OCI-LY3 (cell line): ENCODE data around the gene GPR137B.

Experiments used
- H2AFZ ChIP-seq: fragments of 200-600, 300-600 bp; shearing (Covaris generic); 2 replicates; pipeline ENCODE4 v1.6.0; 2014; ENCODE audit warnings: antibody characterized with exemption, low read depth, low read length
- H3K27ac ChIP-seq: fragments of 200-600, 300-600 bp; sonication (generic); 2 replicates; pipeline ENCODE4 v1.5.1; 2014; ENCODE audit warnings: mild to moderate bottlenecking, low read length, moderate library complexity, mixed read lengths
- H3K27me3 ChIP-seq: fragments of 200-600, 300-600 bp; sonication (generic); 2 replicates; pipeline ENCODE4 v1.6.1; 2014; ENCODE audit warnings: low read depth, low read length, mixed read lengths
- H3K36me3 ChIP-seq: fragments of 200-600, 300-600 bp; sonication (generic); replicated peaks from 2 replicates; pipeline ENCODE3; 2014; ENCODE audit warnings: low read depth, low read length, mixed read lengths
- H3K4me1 ChIP-seq: fragments of 300-600, 200-600 bp; sonication (generic); 2 replicates; pipeline ENCODE4 v1.6.1; 2014; ENCODE audit warnings: low read length, mixed read lengths
- H3K4me2 ChIP-seq: fragments of 200-600, 300-600 bp; sonication (generic); 2 replicates; pipeline ENCODE4 v1.6.1; 2014; ENCODE audit warnings: low read length, mixed read lengths
- H3K4me3 ChIP-seq: fragments of 300-600, 200-600 bp; sonication (generic); 2 replicates; pipeline ENCODE4 v1.5.1; 2014; ENCODE audit warnings: antibody characterized with exemption, mild to moderate bottlenecking, low read length, moderate library complexity
- H3K79me2 ChIP-seq: fragments of 300-600, 200-600 bp; shearing (Covaris generic); 2 replicates; pipeline ENCODE4 v1.6.1; 2014; ENCODE audit warnings: mild to moderate bottlenecking, low read length, mixed read lengths
- H3K9ac ChIP-seq: fragments of 300-600, 200-600 bp; shearing (Covaris generic); 2 replicates; pipeline ENCODE4 v1.6.0; 2014; ENCODE audit warnings: mild to moderate bottlenecking, low read length, moderate library complexity
- H3K9me3 ChIP-seq: fragments of 200-600, 300-600 bp; shearing (Covaris generic); 2 replicates; pipeline ENCODE4 v1.6.1; 2014; ENCODE audit warnings: low read length, mixed read lengths; ENCODE audit not compliant: insufficient read depth
- H4K20me1 ChIP-seq: fragments of 200-600, 300-600 bp; sonication (generic); 2 replicates; pipeline ENCODE4 v1.6.1; 2016; ENCODE audit warnings: low read length, mixed read lengths; ENCODE audit not compliant: insufficient read depth
- CTCF ChIP-seq: fragments of 200-600, 300-600 bp; sonication (generic); IDR thresholded peaks from 2 replicates; pipeline ENCODE4 v1.5.1; 2014; ENCODE audit warnings: antibody characterized with exemption, low read length, low read depth
- EZH2phosphoT487 ChIP-seq: fragments of 200-600 bp; shearing (Covaris generic); IDR thresholded peaks from 2 replicates; pipeline ENCODE4 v1.6.1; 2018; ENCODE audit warnings: antibody characterized with exemption, mixed run types, low read depth

GPR137B gene

GRCh38 chr1:236147521-236148469, 5.5 kb downstream of the GPR137B start:
- H3K79me2 ChIP-seq = peaks cover 98% of the 10 kb centered on the region

GRCh38 chr1:236148470-236148845, 6.1 kb downstream of the GPR137B start:
- no peak overlapping the region for H3K27ac ChIP-seq
- no peaks in the 10 kb centered on the region for H3K27me3 ChIP-seq
- H3K36me3 ChIP-seq = peaks cover 69% of the 10 kb centered on the region
- no peak overlapping the region for H2AFZ ChIP-seq
- H3K9ac ChIP-seq = no peak overlapping the region
- H3K79me2 ChIP-seq = peaks cover 98% of the 10 kb centered on the region
- H4K20me1 ChIP-seq = peaks cover 96% of the 10 kb centered on the region
- no peak overlapping the region for H3K4me3 ChIP-seq
- TF ChIP-seq CTCF (no peak), EZH2phosphoT487 (no peak)
- peaks cover 36% of the 10 kb centered on the region for H3K4me1 ChIP-seq
- no peak overlapping the region for H3K4me2 ChIP-seq
- H3K9me3 ChIP-seq = no peaks in the 10 kb centered on the region

More at GRCh38 chr1:236147521-236148469, 5.5 kb downstream of the GPR137B start:
- Histone ChIP-seq H3K27ac (no peak overlapping the region), H3K4me3 (no peak overlapping the region), H4K20me1 (peaks cover 92% of the 10 kb centered on the region), H3K4me2 (no peak overlapping the region), H3K9me3 (no peaks in the 10 kb centered on the region), H3K9ac (no peak overlapping the region), H3K36me3 (peaks cover 65% of the 10 kb centered on the region), H2AFZ (no peak overlapping the region), H3K27me3 (no peaks in the 10 kb centered on the region), H3K4me1 (peaks cover 33% of the 10 kb centered on the region)
- TF ChIP-seq EZH2phosphoT487 (no peak), CTCF (no peak)

- TF ChIP-seq CTCF (no peak), EZH2phosphoT487 (no peak)
- H3K9ac ChIP-seq = no peak overlapping the region
- H3K4me1 ChIP-seq = peaks cover 41% of the 10 kb centered on the region
- H2AFZ ChIP-seq = no peak overlapping the region
- peaks cover 96% of the 10 kb centered on the region for H4K20me1 ChIP-seq
- no peak overlapping the region for H3K4me3 ChIP-seq
- H3K9me3 ChIP-seq = no peaks in the 10 kb centered on the region
- H3K36me3 ChIP-seq = peaks cover 68% of the 10 kb centered on the region
- H3K27me3 ChIP-seq = no peaks in the 10 kb centered on the region
- no peak overlapping the region for H3K27ac ChIP-seq
- H3K4me2 ChIP-seq = no peak overlapping the region
- H3K79me2 ChIP-seq = peaks cover 98% of the 10 kb centered on the region
Measured at GRCh38 chr1:236149003-236149595, 6.8 kb downstream of the GPR137B start.

GRCh38 chr1:236149696-236150228, 7.4 kb downstream of the GPR137B start:
- Histone ChIP-seq H3K4me3 (no peak overlapping the region), H2AFZ (no peak overlapping the region), H3K27ac (no peak overlapping the region), H3K4me1 (peaks cover 43% of the 10 kb centered on the region), H3K4me2 (no peak overlapping the region), H3K79me2 (peaks cover 98% of the 10 kb centered on the region), H3K9ac (no peak overlapping the region), H3K9me3 (no peaks in the 10 kb centered on the region), H3K36me3 (peaks cover 64% of the 10 kb centered on the region), H4K20me1 (peaks cover 96% of the 10 kb centered on the region), H3K27me3 (no peaks in the 10 kb centered on the region)
- no peak for TF ChIP-seq CTCF
